Measurements from ENCODE around the gene TMEM131L. TPM values are rescaled to one million over a fixed set of nuclear protein-coding genes. Genes with fewer than 3 reads are reported as not detected.
"Not testable (repeated sequence)": the region's sequence is repeated elsewhere in the genome, so short reads cannot be mapped to it uniquely, and the experiment has no call there.

Gene TMEM131L
- total and polyA plus RNA-seq, 4 experiments from 2014 or later, result 20.8 to 65.6 (median 53.2) TPM

DNA sequence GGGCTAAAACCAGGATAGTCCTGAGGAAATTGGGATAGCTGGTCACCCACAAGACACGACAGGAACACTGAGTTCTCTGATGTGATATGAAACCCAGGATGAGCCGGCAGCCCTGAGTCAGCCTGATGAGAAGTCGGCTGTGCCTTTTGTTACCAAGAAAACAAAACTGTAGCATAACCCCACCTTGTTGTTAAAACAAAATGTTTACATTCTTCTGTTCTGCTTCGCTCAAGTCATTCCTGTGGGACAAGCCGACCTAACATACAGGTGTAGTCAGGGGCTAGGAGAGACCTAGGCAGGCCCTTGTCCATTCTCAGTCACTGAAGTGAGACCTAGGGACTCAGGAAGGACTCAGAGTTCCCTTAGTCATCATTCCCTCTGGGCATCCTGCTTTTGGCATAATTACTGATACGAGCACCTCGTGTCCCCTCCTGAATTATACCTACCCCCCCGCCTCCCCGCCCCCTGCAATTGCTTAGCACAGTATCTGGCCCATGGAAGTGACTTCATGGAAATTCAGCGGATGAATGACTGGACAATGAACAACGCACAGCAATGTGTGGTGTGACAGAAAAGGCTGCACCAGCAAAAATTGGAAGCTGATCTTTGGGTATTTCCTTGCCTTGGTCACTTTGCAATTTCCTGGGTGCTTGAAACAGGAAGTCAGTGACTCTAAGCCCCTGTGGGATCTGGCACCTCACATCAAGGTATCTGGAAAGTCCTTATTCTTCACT, 186.1 kb downstream of the TMEM131L start:
- no peak for DNase-seq
- Histone ChIP-seq H3K9me3 (ENCODE audit: control insufficient read depth in 1 of 2, low read length in 2 of 2) (no peaks in the 10 kb centered on the region), H3K4me1 (ENCODE audit: insufficient read depth, low read length) (peaks cover 19% of the 10 kb centered on the region), H3K36me3 (ENCODE audit: insufficient read depth, low read length) (no peaks in the 10 kb centered on the region), H3K27ac (ENCODE audit: low read depth, low read length) (no peak overlapping the region), H3K4me3 (ENCODE audit: low read length in 2 of 2) (no peak overlapping the region), H3K27me3 (ENCODE audit: insufficient read depth, low read length) (no peaks in the 10 kb centered on the region)
- peaks cover 20 to 33% (median 23%) of the 10 kb centered on the region in 4 donors for H3K4me1 Mint-ChIP-seq
- ChIA-PET POLR2A (ENCODE audit: partially characterized antibody) (interaction anchor here (1.0 to 1.9 kb wide), 3 partner anchors 9 to 121 kb away, joined by 3 to 5 read pairs (median 4); no protein-coding TSS in a partner anchor), CTCF (ENCODE audit: partially characterized antibody) (interaction anchor here (1.3 to 6.4 kb wide), 5 partner anchors 9 to 524 kb away, joined by 3 to 40 read pairs (median 6); no protein-coding TSS in a partner anchor)
- H3K36me3 Mint-ChIP-seq, result no peaks in the 10 kb centered on the region
- peak overlapping the region in 2 of 7 donors; percentile 75 to 83 for H3K27ac Mint-ChIP-seq
- peaks cover 0 to 3% of the 10 kb centered on the region in 2 donors for H3K27me3 Mint-ChIP-seq
- peak overlapping the region in 4 of 8 donors; percentile 51 to 76 (median 61) for H3K4me3 Mint-ChIP-seq
- intact Hi-C loops (cut with micrococcal nuclease), result no loop called here
- H3K9me3 Mint-ChIP-seq, result no peaks in the 10 kb centered on the region

DNA sequence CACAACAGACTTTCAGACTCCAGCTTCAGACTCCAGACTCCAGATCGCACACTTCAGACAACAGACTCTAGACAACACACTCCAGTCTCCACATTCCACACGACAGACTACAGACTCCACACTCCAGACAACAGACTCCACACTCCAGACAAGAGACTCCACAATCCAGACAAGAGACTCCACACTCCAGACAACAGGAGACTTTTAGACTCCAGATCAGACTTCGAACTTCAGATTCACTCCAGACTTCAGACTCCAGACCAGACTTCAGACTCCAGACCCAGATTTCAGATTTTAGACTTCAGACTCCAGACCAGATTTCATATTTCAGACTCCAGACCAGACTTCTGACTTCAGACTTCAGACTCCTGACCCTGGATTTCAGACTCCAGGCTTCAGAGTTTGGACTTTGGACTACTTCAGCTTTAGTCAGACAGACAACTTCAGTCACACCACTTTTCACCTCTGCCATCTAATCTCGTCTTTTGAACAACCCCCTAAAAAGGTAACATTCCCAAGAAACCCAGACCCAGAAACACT, 188.9 kb downstream of the TMEM131L start:
- intact Hi-C loops (cut with micrococcal nuclease), result no loop called here
- Histone ChIP-seq H3K4me1 (ENCODE audit: insufficient read depth, low read length) (peaks cover 19% of the 10 kb centered on the region), H3K27ac (ENCODE audit: low read depth, low read length) (no peak overlapping the region), H3K9me3 (ENCODE audit: control insufficient read depth in 1 of 2, low read length in 2 of 2) (no peaks in the 10 kb centered on the region), H3K36me3 (ENCODE audit: insufficient read depth, low read length) (no peaks in the 10 kb centered on the region), H3K4me3 (ENCODE audit: low read length in 2 of 2) (no peak overlapping the region), H3K27me3 (ENCODE audit: insufficient read depth, low read length) (no peaks in the 10 kb centered on the region)
- Mint-ChIP-seq H3K27me3 (peaks cover 4 to 6% of the 10 kb centered on the region in 2 donors), H3K9me3 (no peaks in the 10 kb centered on the region), H3K4me1 (peaks cover 14 to 23% (median 17%) of the 10 kb centered on the region in 4 donors), H3K27ac (peak overlapping the region in 3 of 7 donors; percentile 5 to 40 (median 11)), H3K36me3 (no peaks in the 10 kb centered on the region), H3K4me3 (no peak overlapping the region)
- CTCF ChIA-PET (ENCODE audit: partially characterized antibody), result interaction anchor here (1.0 kb wide), 1 partner anchor 11 kb away, joined by 3 read pairs; no protein-coding TSS in a partner anchor
- POLR2A ChIA-PET (ENCODE audit: partially characterized antibody), result no interaction called here
- DNase-seq, result no peak

DNA sequence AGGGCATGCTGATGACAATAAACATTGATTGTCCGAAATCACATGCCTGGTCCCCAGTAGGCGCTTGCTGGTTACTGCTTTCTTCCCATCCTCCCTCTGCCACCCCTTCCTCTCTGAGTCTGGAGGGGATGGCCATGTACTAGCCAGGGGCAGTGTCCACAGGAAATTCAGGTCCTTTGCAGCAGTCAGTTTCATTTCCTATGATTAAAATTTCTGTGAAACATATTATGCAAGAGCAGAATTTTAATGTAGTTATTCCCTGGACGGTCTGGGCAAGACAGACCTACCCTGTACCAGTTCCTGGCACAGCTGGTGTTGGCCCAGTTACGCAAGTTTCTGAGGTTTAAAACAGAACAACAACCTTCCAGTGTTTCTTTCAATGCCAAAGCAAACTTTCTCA, 189.8 kb downstream of the TMEM131L start:
- Mint-ChIP-seq H3K4me1 (peaks cover 14 to 20% (median 16%) of the 10 kb centered on the region in 4 donors), H3K4me3 (no peak overlapping the region), H3K36me3 (no peaks in the 10 kb centered on the region), H3K9me3 (no peaks in the 10 kb centered on the region), H3K27me3 (peaks cover 4 to 6% of the 10 kb centered on the region in 2 donors), H3K27ac (no peak overlapping the region)
- Histone ChIP-seq H3K4me3 (ENCODE audit: low read length in 2 of 2) (no peak overlapping the region), H3K9me3 (ENCODE audit: control insufficient read depth in 1 of 2, low read length in 2 of 2) (no peaks in the 10 kb centered on the region), H3K36me3 (ENCODE audit: insufficient read depth, low read length) (no peaks in the 10 kb centered on the region), H3K27ac (ENCODE audit: low read depth, low read length) (no peak overlapping the region), H3K4me1 (ENCODE audit: insufficient read depth, low read length) (peaks cover 17% of the 10 kb centered on the region), H3K27me3 (ENCODE audit: insufficient read depth, low read length) (no peaks in the 10 kb centered on the region)
- no peak for DNase-seq
- intact Hi-C loops (cut with micrococcal nuclease), result no loop called here
- POLR2A ChIA-PET (ENCODE audit: partially characterized antibody), result no interaction called here
- CTCF ChIA-PET (ENCODE audit: partially characterized antibody), result interaction anchor here (1.1 kb wide), 1 partner anchor 59 kb away, joined by 3 read pairs; no protein-coding TSS in a partner anchor

DNA sequence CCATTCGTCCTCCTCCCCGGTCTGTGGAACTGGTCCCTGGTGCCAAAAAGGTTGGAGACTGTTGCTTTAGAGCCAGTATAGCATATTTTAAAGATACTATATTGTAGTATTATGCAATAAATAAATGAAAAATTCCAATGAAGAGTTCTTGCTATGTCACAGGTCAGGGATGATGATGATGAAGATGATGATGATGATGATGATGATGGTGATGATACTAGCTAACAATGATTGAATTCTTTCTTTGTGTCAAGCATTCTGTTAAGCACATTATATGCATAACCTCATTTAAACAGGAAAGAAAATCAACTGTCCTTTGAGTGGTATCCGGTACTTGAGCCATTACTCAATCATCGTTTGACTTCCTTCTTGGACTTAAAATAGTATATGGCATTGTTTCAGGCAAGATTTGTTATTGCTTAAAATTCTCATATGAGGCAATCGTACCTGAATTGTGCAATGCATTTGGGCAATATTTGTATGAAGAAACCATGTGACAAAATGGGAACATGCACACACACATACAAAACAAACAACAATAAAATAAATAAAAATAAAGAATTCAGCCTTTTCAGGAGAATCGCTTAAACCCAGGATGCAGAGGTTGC, 195.2 kb downstream of the TMEM131L start:
- H3K27me3 Mint-ChIP-seq, result peaks cover 4% of the 10 kb centered on the region in 2 donors
- H3K4me1 Mint-ChIP-seq, result no peaks in the 10 kb centered on the region
- H3K4me3 Mint-ChIP-seq, result no peak overlapping the region
- no peak for DNase-seq
- CTCF ChIA-PET (ENCODE audit: partially characterized antibody), result interaction anchor here (1.2 to 1.4 kb wide), 2 partner anchors 13 to 18 kb away, joined by 3 read pairs; no protein-coding TSS in a partner anchor
- no peaks in the 10 kb centered on the region for H3K27me3 ChIP-seq (ENCODE audit: insufficient read depth, low read length)
- no peak overlapping the region for H3K27ac Mint-ChIP-seq
- peaks cover 0 to 5% of the 10 kb centered on the region in 2 donors for H3K36me3 Mint-ChIP-seq
- intact Hi-C loops (cut with micrococcal nuclease), result no loop called here
- no peak overlapping the region for H3K4me3 ChIP-seq (ENCODE audit: low read length in 2 of 2)
- H3K27ac ChIP-seq (ENCODE audit: low read depth, low read length), result no peak overlapping the region
- no peaks in the 10 kb centered on the region for H3K9me3 ChIP-seq (ENCODE audit: control insufficient read depth in 1 of 2, low read length in 2 of 2)
- POLR2A ChIA-PET (ENCODE audit: partially characterized antibody), result no interaction called here
- H3K9me3 Mint-ChIP-seq, result peaks cover 0 to 11% (median 4%) of the 10 kb centered on the region in 8 donors
- H3K4me1 ChIP-seq (ENCODE audit: insufficient read depth, low read length), result no peaks in the 10 kb centered on the region
- H3K36me3 ChIP-seq (ENCODE audit: insufficient read depth, low read length), result no peaks in the 10 kb centered on the region

DNA sequence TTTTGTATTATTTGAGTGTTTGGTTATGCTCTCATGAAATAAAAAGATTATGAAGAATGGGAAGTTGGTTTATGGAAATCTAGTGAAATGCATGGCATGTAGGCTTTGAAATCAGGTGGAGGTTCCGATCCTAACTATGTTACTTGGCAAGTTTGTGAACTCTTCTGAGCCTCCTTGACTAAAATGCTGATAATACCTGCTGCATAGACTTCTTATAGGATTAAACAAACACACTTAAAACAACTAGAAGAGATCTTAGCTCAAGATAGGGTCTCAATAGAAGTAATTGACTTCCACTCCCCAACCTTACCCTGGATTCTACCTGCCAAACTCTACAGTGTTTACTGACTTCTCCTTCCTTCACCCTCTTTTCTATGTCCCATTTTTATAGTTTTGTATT, 195.7 kb downstream of the TMEM131L start:
- Mint-ChIP-seq H3K27ac (no peak overlapping the region), H3K9me3 (peaks cover 0 to 11% (median 4%) of the 10 kb centered on the region in 8 donors), H3K27me3 (peaks cover 4% of the 10 kb centered on the region in 2 donors), H3K4me1 (no peaks in the 10 kb centered on the region), H3K4me3 (no peak overlapping the region), H3K36me3 (peaks cover 0 to 5% of the 10 kb centered on the region in 2 donors)
- DNase-seq, result no peak
- CTCF ChIA-PET (ENCODE audit: partially characterized antibody), result interaction anchor here (1.2 kb wide), 1 partner anchor 19 kb away, joined by 3 read pairs; no protein-coding TSS in a partner anchor
- no peaks in the 10 kb centered on the region for H3K36me3 ChIP-seq (ENCODE audit: insufficient read depth, low read length)
- H3K9me3 ChIP-seq (ENCODE audit: control insufficient read depth in 1 of 2, low read length in 2 of 2), result no peaks in the 10 kb centered on the region
- POLR2A ChIA-PET (ENCODE audit: partially characterized antibody), result no interaction called here
- H3K27ac ChIP-seq (ENCODE audit: low read depth, low read length), result no peak overlapping the region
- H3K27me3 ChIP-seq (ENCODE audit: insufficient read depth, low read length), result no peaks in the 10 kb centered on the region
- no peak overlapping the region for H3K4me3 ChIP-seq (ENCODE audit: low read length in 2 of 2)
- intact Hi-C loops (cut with micrococcal nuclease), result no loop called here
- no peaks in the 10 kb centered on the region for H3K4me1 ChIP-seq (ENCODE audit: insufficient read depth, low read length)

DNA sequence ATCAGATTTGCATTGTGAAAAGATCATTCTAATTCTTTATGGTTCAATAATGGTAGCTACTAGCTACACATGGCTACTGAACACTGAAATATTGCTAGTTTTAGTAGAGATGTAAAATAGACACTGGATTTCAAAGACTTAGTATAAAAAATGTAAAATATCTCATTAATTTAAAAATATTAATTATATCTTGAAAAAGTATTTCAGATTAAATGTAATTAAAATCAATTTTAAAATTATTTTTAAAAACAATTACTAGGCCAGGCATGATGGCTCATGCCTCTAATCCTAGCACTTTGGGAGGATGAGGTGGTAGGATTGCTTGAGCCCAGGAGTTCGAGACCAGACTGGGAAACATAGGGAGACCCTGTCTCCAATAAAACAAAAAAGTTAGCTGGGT, 197.5 kb downstream of the TMEM131L start:
- intact Hi-C loops (cut with micrococcal nuclease), result no loop called here
- CTCF ChIA-PET (ENCODE audit: partially characterized antibody), result no interaction called here

DNA sequence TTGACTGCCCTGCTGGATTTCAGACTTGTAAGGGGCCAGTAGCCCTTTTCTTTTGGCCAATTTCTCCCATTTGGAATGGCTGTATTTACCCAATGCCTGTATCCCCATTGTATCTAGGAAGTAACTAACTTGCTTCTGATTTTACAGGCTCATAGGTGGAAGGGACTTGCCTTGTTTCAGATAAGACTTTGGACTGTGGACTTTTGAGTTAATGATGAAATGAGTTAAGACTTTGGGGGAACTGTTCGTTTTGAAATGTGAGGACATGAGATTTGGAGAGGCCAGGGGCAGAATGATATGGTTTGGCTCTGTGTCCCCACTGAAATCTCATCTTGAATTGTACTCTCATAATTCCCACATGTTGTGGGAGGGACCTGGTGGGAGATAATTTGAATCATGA, 200.3 kb downstream of the TMEM131L start:
- H3K36me3 Mint-ChIP-seq; H3K4me3 Mint-ChIP-seq; CTCF ChIA-PET (ENCODE audit: partially characterized antibody): not testable (repeated sequence)

More for the DNA sequence above, 197.5 kb downstream of the TMEM131L start:
- DNase-seq, result no peak
- H3K27me3 Mint-ChIP-seq, result peaks cover 5 to 6% of the 10 kb centered on the region in 2 donors
- Histone ChIP-seq H3K4me3 (ENCODE audit: low read length in 2 of 2) (no peak overlapping the region), H3K36me3 (ENCODE audit: insufficient read depth, low read length) (no peaks in the 10 kb centered on the region), H3K9me3 (ENCODE audit: control insufficient read depth in 1 of 2, low read length in 2 of 2) (no peaks in the 10 kb centered on the region), H3K4me1 (ENCODE audit: insufficient read depth, low read length) (no peaks in the 10 kb centered on the region), H3K27ac (ENCODE audit: low read depth, low read length) (no peak overlapping the region), H3K27me3 (ENCODE audit: insufficient read depth, low read length) (no peaks in the 10 kb centered on the region)
- POLR2A ChIA-PET (ENCODE audit: partially characterized antibody), result no interaction called here
- H3K4me3 Mint-ChIP-seq, result no peak overlapping the region
- H3K27ac Mint-ChIP-seq, result no peak overlapping the region
- H3K9me3 Mint-ChIP-seq, result peaks cover 0 to 11% (median 5%) of the 10 kb centered on the region in 8 donors
- H3K36me3 Mint-ChIP-seq, result peaks cover 0 to 5% of the 10 kb centered on the region in 2 donors
- no peaks in the 10 kb centered on the region for H3K4me1 Mint-ChIP-seq

More for the DNA sequence above, 200.3 kb downstream of the TMEM131L start:
- H3K36me3 ChIP-seq (ENCODE audit: insufficient read depth, low read length); H3K27me3 ChIP-seq (ENCODE audit: insufficient read depth, low read length); H3K4me1 ChIP-seq (ENCODE audit: insufficient read depth, low read length); H3K27ac Mint-ChIP-seq; intact Hi-C loops (cut with micrococcal nuclease); H3K27me3 Mint-ChIP-seq; H3K9me3 ChIP-seq (ENCODE audit: control insufficient read depth in 1 of 2, low read length in 2 of 2); DNase-seq; H3K4me1 Mint-ChIP-seq; H3K27ac ChIP-seq (ENCODE audit: low read depth, low read length); H3K4me3 ChIP-seq (ENCODE audit: low read length in 2 of 2); POLR2A ChIA-PET (ENCODE audit: partially characterized antibody): not testable (repeated sequence)
- H3K9me3 Mint-ChIP-seq, result peaks cover 0 to 11% (median 5%) of the 10 kb centered on the region in 8 donors

Data from CD4-positive, alpha-beta memory T cell (primary cell).